ENCODE measurements around the gene OR2AG1. TPM values are rescaled to one million over a fixed set of nuclear protein-coding genes. Genes with fewer than 3 reads are reported as not detected.
A peak's percentile ranks its signal among the peaks of the same experiment; 100 is the strongest.
"Not testable (repeated sequence)": the region's sequence is repeated elsewhere in the genome, so short reads cannot be mapped to it uniquely, and the experiment has no call there.

Gene OR2AG1
- total and polyA plus RNA-seq, 3 experiments from 2014 or later = not detected

DNA sequence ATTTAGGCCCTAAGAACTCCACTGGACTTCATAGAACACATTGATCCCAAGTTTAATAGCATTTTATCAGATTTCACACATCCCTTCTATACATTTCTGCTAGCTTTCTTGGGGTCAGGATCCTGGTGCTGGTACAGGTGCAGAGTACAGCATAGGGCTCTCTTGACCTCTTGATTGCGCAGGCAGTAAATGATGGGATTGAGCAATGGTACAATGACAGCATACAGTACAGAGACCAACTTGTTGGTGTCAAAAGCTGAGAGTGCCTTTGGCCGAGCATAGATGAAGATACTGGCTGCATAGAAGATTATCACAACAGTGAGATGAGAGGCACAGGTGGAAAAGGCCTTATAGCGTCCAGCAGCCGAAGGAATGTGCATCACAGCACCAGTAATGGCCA is 11.8 kb downstream of the OR2AG1 start:
- Mint-ChIP-seq H3K27ac (no peak overlapping the region), H3K36me3 (no peaks in the 10 kb centered on the region), H3K9me3 (no peaks in the 10 kb centered on the region), H3K27me3 (peaks cover 7 to 11% of the 10 kb centered on the region in 2 donors), H3K4me3 (no peak overlapping the region), H3K4me1 (no peaks in the 10 kb centered on the region)
- no peak overlapping the region for H3K4me3 ChIP-seq (ENCODE audit: low read length)
- no peaks in the 10 kb centered on the region for H3K36me3 ChIP-seq (ENCODE audit: insufficient read depth, low read length)
- ChIA-PET POLR2A (no interaction called here), CTCF (no interaction called here)
- H3K9me3 ChIP-seq (ENCODE audit: low read length) = no peaks in the 10 kb centered on the region
- no peaks in the 10 kb centered on the region for H3K4me1 ChIP-seq (ENCODE audit: insufficient read depth, low read length)
- no peaks in the 10 kb centered on the region for H3K27me3 ChIP-seq (ENCODE audit: insufficient read depth, low read length, poor library complexity, severe bottlenecking)
- no peak overlapping the region for H3K27ac ChIP-seq (ENCODE audit: low read depth, low read length)
- DNase-seq = no peak

- Histone ChIP-seq H3K4me3 (ENCODE audit: low read length) (no peak within 1 kb of the TSS), H3K9me3 (ENCODE audit: low read length) (no peaks in the 10 kb centered on the region), H3K36me3 (ENCODE audit: insufficient read depth, low read length) (no peaks in the 10 kb centered on the region), H3K27ac (ENCODE audit: low read depth, low read length) (no peak within 1 kb of the TSS), H3K27me3 (ENCODE audit: insufficient read depth, low read length, poor library complexity, severe bottlenecking) (no peaks in the 10 kb centered on the region), H3K4me1 (ENCODE audit: insufficient read depth, low read length) (no peaks in the 10 kb centered on the region)
- H3K4me3 Mint-ChIP-seq = no peak within 1 kb of the TSS
- peaks cover 0 to 10% (median 9%) of the 10 kb centered on the region in 5 donors for H3K9me3 Mint-ChIP-seq
- H3K27ac Mint-ChIP-seq = no peak within 1 kb of the TSS
- DNase-seq = no peak
- peaks cover 0 to 10% (median 0%) of the 10 kb centered on the region in 3 donors for H3K36me3 Mint-ChIP-seq
- peaks cover 0 to 5% of the 10 kb centered on the region in 2 donors for H3K27me3 Mint-ChIP-seq
- H3K4me1 Mint-ChIP-seq = no peaks in the 10 kb centered on the region
- CTCF ChIA-PET = no interaction called here
- POLR2A ChIA-PET = no interaction called here
Measured at GRCh38 chr11:6799402-6799801, 16.6 kb downstream of the OR2AG1 start, which contains the start of gene OR6A2. OR6A2 (minus strand) TSS chr11:6799689; CDS start chr11:6795708, 3,981 bp downstream.

GRCh38 chr11:6801075-6801474 is 18.3 kb downstream of the OR2AG1 start:
- H3K27me3 ChIP-seq (ENCODE audit: insufficient read depth, low read length, poor library complexity, severe bottlenecking); H3K27ac Mint-ChIP-seq; H3K9me3 Mint-ChIP-seq; H3K9me3 ChIP-seq (ENCODE audit: low read length); CTCF ChIA-PET; H3K4me3 ChIP-seq (ENCODE audit: low read length); H3K27me3 Mint-ChIP-seq; H3K4me1 Mint-ChIP-seq; H3K36me3 Mint-ChIP-seq; H3K4me3 Mint-ChIP-seq; POLR2A ChIA-PET; H3K4me1 ChIP-seq (ENCODE audit: insufficient read depth, low read length); H3K27ac ChIP-seq (ENCODE audit: low read depth, low read length); DNase-seq; H3K36me3 ChIP-seq (ENCODE audit: insufficient read depth, low read length): not testable (repeated sequence)

GRCh38 chr11:6812390-6813005 is 29.7 kb downstream of the OR2AG1 start:
- H3K27ac ChIP-seq (ENCODE audit: low read depth, low read length) = no peak overlapping the region
- H3K9me3 ChIP-seq (ENCODE audit: low read length) = no peaks in the 10 kb centered on the region
- no peaks in the 10 kb centered on the region for H3K36me3 Mint-ChIP-seq
- H3K4me1 Mint-ChIP-seq = peaks cover 0 to 3% (median 0%) of the 10 kb centered on the region in 3 donors
- peaks cover 0 to 3% (median 0%) of the 10 kb centered on the region in 5 donors for H3K9me3 Mint-ChIP-seq
- H3K27me3 Mint-ChIP-seq = peaks cover 14 to 54% of the 10 kb centered on the region in 2 donors
- no peak overlapping the region for H3K4me3 ChIP-seq (ENCODE audit: low read length)
- ChIA-PET CTCF (interaction anchor here (0.8 to 1.8 kb wide), 8 partner anchors 8 to 883 kb away, joined by 3 to 14 read pairs (median 5); partner anchors contain the start of gene CYB5R2), POLR2A (no interaction called here)
- no peaks in the 10 kb centered on the region for H3K36me3 ChIP-seq (ENCODE audit: insufficient read depth, low read length)
- peaks cover 3% of the 10 kb centered on the region for H3K27me3 ChIP-seq (ENCODE audit: insufficient read depth, low read length, poor library complexity, severe bottlenecking)
- no peaks in the 10 kb centered on the region for H3K4me1 ChIP-seq (ENCODE audit: insufficient read depth, low read length)
- no peak overlapping the region for H3K4me3 Mint-ChIP-seq
- DNase-seq = peak in 2 of 5 donors; percentile 26 to 41
- H3K27ac Mint-ChIP-seq = no peak overlapping the region

DNA sequence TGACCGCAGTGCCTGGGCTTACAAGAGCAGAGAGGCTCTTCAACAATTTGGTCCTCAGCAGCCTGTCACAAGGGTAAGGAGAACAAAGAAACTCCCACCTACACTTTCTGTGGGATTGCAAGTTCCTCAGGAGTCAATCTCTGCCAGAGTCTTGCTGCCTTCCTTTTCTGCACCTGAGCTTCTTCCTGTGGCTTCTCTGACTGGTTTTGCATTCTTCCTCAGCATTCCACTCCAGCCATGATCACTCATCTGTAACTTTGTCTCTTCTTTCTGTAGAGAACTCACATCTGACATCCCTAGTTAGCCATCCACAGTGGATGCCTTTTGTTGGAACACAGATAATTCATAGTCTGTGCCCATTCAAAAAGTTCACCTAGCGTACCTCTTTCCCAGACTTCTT is 30.8 kb downstream of the OR2AG1 start:
- peaks cover 16 to 49% of the 10 kb centered on the region in 2 donors for H3K27me3 Mint-ChIP-seq
- peaks cover 0 to 3% (median 0%) of the 10 kb centered on the region in 5 donors for H3K9me3 Mint-ChIP-seq
- Histone ChIP-seq H3K27ac (ENCODE audit: low read depth, low read length) (no peak overlapping the region), H3K9me3 (ENCODE audit: low read length) (no peaks in the 10 kb centered on the region), H3K27me3 (ENCODE audit: insufficient read depth, low read length, poor library complexity, severe bottlenecking) (peaks cover 3% of the 10 kb centered on the region), H3K4me3 (ENCODE audit: low read length) (no peak overlapping the region), H3K36me3 (ENCODE audit: insufficient read depth, low read length) (no peaks in the 10 kb centered on the region), H3K4me1 (ENCODE audit: insufficient read depth, low read length) (no peaks in the 10 kb centered on the region)
- ChIA-PET CTCF (interaction anchor here (1.6 kb wide), 1 partner anchor 30 kb away, joined by 5 read pairs; no protein-coding TSS in a partner anchor), POLR2A (no interaction called here)
- DNase-seq = no peak
- no peaks in the 10 kb centered on the region for H3K36me3 Mint-ChIP-seq
- no peak overlapping the region for H3K27ac Mint-ChIP-seq
- no peak overlapping the region for H3K4me3 Mint-ChIP-seq
- peaks cover 0 to 3% (median 0%) of the 10 kb centered on the region in 3 donors for H3K4me1 Mint-ChIP-seq

DNA sequence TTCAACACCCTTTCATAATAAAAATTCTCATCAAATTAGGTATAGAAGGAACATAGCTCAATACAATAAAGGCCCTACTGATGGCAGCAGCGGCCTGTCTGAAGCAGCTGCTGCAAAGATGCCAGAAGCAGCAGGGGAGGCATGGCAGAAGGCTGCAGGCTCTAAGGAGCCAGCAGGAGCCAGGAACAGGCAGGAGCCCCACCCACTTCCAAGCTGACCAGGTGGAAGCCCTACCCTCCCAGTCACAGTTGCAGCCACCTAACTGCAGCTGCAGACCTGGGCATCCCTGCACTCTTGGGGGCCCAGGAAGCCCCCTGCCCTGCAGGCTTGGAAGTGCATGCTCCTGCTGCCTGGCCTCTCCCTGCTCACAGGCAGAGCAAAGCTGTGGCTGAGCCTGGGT is 34.9 kb downstream of the OR2AG1 start:
- no peak for DNase-seq
- no peak overlapping the region for H3K4me3 ChIP-seq (ENCODE audit: low read length)
- no peak overlapping the region for H3K27ac ChIP-seq (ENCODE audit: low read depth, low read length)
- H3K9me3 ChIP-seq (ENCODE audit: low read length) = no peaks in the 10 kb centered on the region
- H3K4me3 Mint-ChIP-seq = no peak overlapping the region
- CTCF ChIA-PET = no interaction called here
- H3K36me3 Mint-ChIP-seq = no peaks in the 10 kb centered on the region
- H3K27me3 ChIP-seq (ENCODE audit: insufficient read depth, low read length, poor library complexity, severe bottlenecking) = peaks cover 2% of the 10 kb centered on the region
- H3K27me3 Mint-ChIP-seq = peaks cover 14 to 45% of the 10 kb centered on the region in 2 donors
- H3K36me3 ChIP-seq (ENCODE audit: insufficient read depth, low read length) = no peaks in the 10 kb centered on the region
- POLR2A ChIA-PET = no interaction called here
- no peak overlapping the region for H3K27ac Mint-ChIP-seq
- peaks cover 0 to 9% (median 2%) of the 10 kb centered on the region in 5 donors for H3K9me3 Mint-ChIP-seq
- H3K4me1 ChIP-seq (ENCODE audit: insufficient read depth, low read length) = no peaks in the 10 kb centered on the region
- H3K4me1 Mint-ChIP-seq = no peaks in the 10 kb centered on the region

GRCh38 chr11:6818967-6819366 is 36.1 kb downstream of the OR2AG1 start:
- POLR2A ChIA-PET = no interaction called here
- Mint-ChIP-seq H3K9me3 (peaks cover 0 to 9% (median 2%) of the 10 kb centered on the region in 5 donors), H3K27ac (no peak overlapping the region), H3K27me3 (peaks cover 15 to 39% of the 10 kb centered on the region in 2 donors), H3K4me1 (no peaks in the 10 kb centered on the region), H3K36me3 (no peaks in the 10 kb centered on the region), H3K4me3 (no peak overlapping the region)
- H3K27me3 ChIP-seq (ENCODE audit: insufficient read depth, low read length, poor library complexity, severe bottlenecking) = no peaks in the 10 kb centered on the region
- H3K27ac ChIP-seq (ENCODE audit: low read depth, low read length) = no peak overlapping the region
- no peaks in the 10 kb centered on the region for H3K4me1 ChIP-seq (ENCODE audit: insufficient read depth, low read length)
- H3K36me3 ChIP-seq (ENCODE audit: insufficient read depth, low read length) = no peaks in the 10 kb centered on the region
- H3K9me3 ChIP-seq (ENCODE audit: low read length) = no peaks in the 10 kb centered on the region
- DNase-seq = no peak
- H3K4me3 ChIP-seq (ENCODE audit: low read length) = no peak overlapping the region
- CTCF ChIA-PET = no interaction called here

DNA sequence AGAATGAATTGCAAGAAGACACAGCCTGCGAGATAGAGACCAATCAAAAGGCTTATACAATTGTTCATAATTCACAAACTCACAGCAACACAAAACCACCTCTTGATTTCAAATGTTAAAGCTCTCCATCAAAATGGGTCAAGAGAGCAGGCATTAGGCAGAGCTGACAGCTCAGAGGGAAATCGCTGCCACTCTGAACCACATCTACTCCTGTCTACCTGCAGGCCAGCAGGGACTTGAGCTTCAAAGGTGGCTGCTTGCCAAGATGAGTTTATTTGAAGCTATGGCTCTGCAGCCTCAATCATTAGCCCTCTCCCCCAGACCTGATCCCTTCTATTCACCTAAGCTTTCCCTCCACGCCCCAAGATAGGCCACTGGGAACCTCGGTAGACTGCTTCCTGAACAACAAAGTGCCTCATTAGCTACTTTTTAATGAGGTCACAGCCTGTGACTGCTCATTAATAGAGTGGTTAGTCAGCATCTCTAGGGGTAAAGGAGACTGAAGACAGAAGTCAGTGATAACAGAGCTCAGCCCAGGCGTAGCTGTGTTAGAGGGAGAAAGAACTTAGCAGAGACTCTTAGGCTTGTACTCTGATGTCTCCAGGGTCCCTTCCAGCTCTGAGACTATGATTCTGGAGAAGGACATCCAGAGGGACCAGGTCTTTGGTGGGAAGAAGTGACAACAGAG is 41.5 kb downstream of the OR2AG1 start:
- H3K36me3 ChIP-seq (ENCODE audit: insufficient read depth, low read length) = no peaks in the 10 kb centered on the region
- H3K4me1 ChIP-seq (ENCODE audit: insufficient read depth, low read length) = no peaks in the 10 kb centered on the region
- no peaks in the 10 kb centered on the region for H3K36me3 Mint-ChIP-seq
- H3K27ac ChIP-seq (ENCODE audit: low read depth, low read length) = no peak overlapping the region
- peaks cover 9 to 27% of the 10 kb centered on the region in 2 donors for H3K27me3 Mint-ChIP-seq
- ChIA-PET POLR2A (no interaction called here), CTCF (interaction anchor here (2.0 kb wide), 1 partner anchor 12 kb away, joined by 14 read pairs; no protein-coding TSS in a partner anchor)
- no peak for DNase-seq
- H3K27ac Mint-ChIP-seq = no peak overlapping the region
- H3K27me3 ChIP-seq (ENCODE audit: insufficient read depth, low read length, poor library complexity, severe bottlenecking) = no peaks in the 10 kb centered on the region
- H3K9me3 ChIP-seq (ENCODE audit: low read length) = no peaks in the 10 kb centered on the region
- peaks cover 0 to 9% (median 2%) of the 10 kb centered on the region in 5 donors for H3K9me3 Mint-ChIP-seq
- no peak overlapping the region for H3K4me3 ChIP-seq (ENCODE audit: low read length)
- no peak overlapping the region for H3K4me3 Mint-ChIP-seq
- H3K4me1 Mint-ChIP-seq = no peaks in the 10 kb centered on the region
